Adrenal gland (tissue), 12 donors: ENCODE measurements around the gene KCNMA1. TPM values are rescaled to one million over a fixed set of nuclear protein-coding genes. Genes with fewer than 3 reads are reported as not detected.

ENCODE experiments used
- DNase-seq, 7 donors: peaks; one replicate each; pipeline ENCODE4 v3.0.0-alpha.2; 2019 to 2020
- H3K27ac ChIP-seq, 5 donors: fragments of 200-600 bp; sonication (generic) in 4 of 5; 1 replicate in 3 of 5; 2 replicates in 2 of 5; pipeline versions ENCODE4 v1.5.1 to v1.8.0; 2016 to 2020; ENCODE audit warnings: mild to moderate bottlenecking in 1 of 5
- H3K27me3 ChIP-seq: fragments of 200-600 bp; 2 replicates; pipeline ENCODE4 v1.8.0; 2021
- H3K36me3 ChIP-seq, 2 donors: fragments of 200-600 bp; replicated peaks in 1 of 2; 1 replicate in 1 of 2; 2 replicates in 1 of 2; pipeline versions ENCODE4 v1.5.1 to v1.8.0; 2018 to 2022
- H3K4me1 ChIP-seq, 2 donors: fragments of 200-600 bp; replicated peaks in 1 of 2; 1 replicate in 1 of 2; 2 replicates in 1 of 2; pipeline versions ENCODE4 v1.5.1 to v1.8.0; 2018 to 2021
- H3K4me3 ChIP-seq, 4 donors: fragments of 200-600 bp; sonication (generic) in 3 of 4; one replicate each; pipeline ENCODE4 v1.5.1; 2016 to 2018
- H3K9me3 ChIP-seq, 3 donors: fragments of 200-600 bp; sonication (generic) in 1 of 3; replicated peaks in 1 of 3; 1 replicate in 2 of 3; 2 replicates in 1 of 3; pipeline versions ENCODE4 v1.5.1 to v1.8.0; 2016 to 2021
- CTCF ChIP-seq, 6 experiments: fragments of 450-650 bp in 4 of 6; fragments of 200-600 bp in 2 of 6; sonication (generic) in 1 of 6; IDR thresholded peaks; 1 replicate in 5 of 6; 2 replicates in 1 of 6; pipeline versions ENCODE4 v1.5.1 to v1.8.0; 2016 to 2021; ENCODE audit warnings: antibody characterized with exemption in 6 of 6, mild to moderate bottlenecking in 2 of 6, moderate library complexity in 1 of 6
- POLR2A ChIP-seq, 2 donors: fragments of 450-650 bp; IDR thresholded peaks; one replicate each; pipeline ENCODE4 v1.6.1; 2017; ENCODE audit warnings: antibody characterized with exemption in 2 of 2, mild to moderate bottlenecking in 2 of 2, moderate library complexity in 1 of 2
- WGBS, 4 donors: extraction: QIAGEN DNeasy Blood & Tissue Kit in 2 of 4; methylation state at CpG; one replicate each; pipeline versions ENCODE4 v1.1.5 to v1.1.7; 2013 to 2017; 5-methylcytosine and 5-hydroxymethylcytosine counted together
- intact Hi-C, 2 donors: fragments of 100-400 bp; cut with DNase I; formaldehyde crosslinking; loops; one replicate each; pipeline versions ENCODE4 v1.14.1 to v1.15.0; 2022 to 2023
- polyA plus RNA-seq, 3 donors: library from polyadenylated mRNA; stranded (reverse); fragments of 200-250 nt in 2 of 3; fragments of 350-450 nt in 1 of 3; fragmentation: Illumina TruSeq in 1 of 3; extraction: RNeasy Lipid Tissue Mini Kit (QIAGEN cat#74804) in 1 of 3; gene quantifications; one replicate each; pipeline ENCODE4 v1.2.3, GENCODE V29; 2013 to 2014
- total RNA-seq, 9 donors: library from RNA; depleted of rRNA in 4 of 9; stranded (reverse); fragments of >200 nt in 4 of 9; fragments of 120-200 nt in 1 of 9; fragmentation: NEBNext Ultra II Directional in 1 of 9; extraction: Animal tissue kit (Norgen Biotek cat#: 25700) in 1 of 9; gene quantifications; one replicate each; pipeline versions ENCODE4 v1.1.0 to v1.2.4, GENCODE V29; 2013 to 2023
- donor health status: healthy with polysubstance abuse.
- donor health status: Bipolar disorder and iron deficiency.
- donor health status: DM: yes; HTN: yes; CAD: no.
- donor health status: DM: no; HTN: no; CAD: no.
- donor health status: DM: no; HTN: no; CAD: no.
- donor health status: DM: yes; HTN: yes; CAD: no.

Gene KCNMA1
- total and polyA plus RNA-seq, 12 donors = 6.4 to 37.7 (median 13.4) TPM

GRCh38 chr10:77116904-77117303 is 520.7 kb downstream of the KCNMA1 start:
- Histone ChIP-seq H3K4me1 (no peaks in the 10 kb centered on the region), H3K4me3 (no peak overlapping the region), H3K27ac (no peak overlapping the region), H3K36me3 (no peaks in the 10 kb centered on the region), H3K27me3 (no peaks in the 10 kb centered on the region), H3K9me3 (no peaks in the 10 kb centered on the region)
- TF ChIP-seq CTCF (IDR thresholded peaks at IDR 0.05) (no peak), POLR2A (IDR thresholded peaks at IDR 0.05) (no peak)
- 75 to 83% (median 78%) methylated on average over 2 of the region's 2 CpGs for WGBS, 4 donors
- intact Hi-C loops = no loop called here
- no peak for DNase-seq

GRCh38 chr10:77114181-77114821 is 523.3 kb downstream of the KCNMA1 start:
- Histone ChIP-seq H3K36me3 (no peaks in the 10 kb centered on the region), H3K27ac (no peak overlapping the region), H3K9me3 (no peaks in the 10 kb centered on the region), H3K4me1 (no peaks in the 10 kb centered on the region), H3K27me3 (no peaks in the 10 kb centered on the region), H3K4me3 (no peak overlapping the region)
- no peak for DNase-seq
- WGBS, 4 donors = 78 to 85% (median 81%) methylated on average over 4 of the region's 4 CpGs
- intact Hi-C loops = no loop called here
- TF ChIP-seq CTCF (IDR thresholded peaks at IDR 0.05) (no peak), POLR2A (IDR thresholded peaks at IDR 0.05) (no peak)

GRCh38 chr10:77111611-77112550 is 525.7 kb downstream of the KCNMA1 start:
- WGBS, 4 donors = 49 to 53% (median 50%) methylated on average over 12 of the region's 12 CpGs
- intact Hi-C loops = no loop called here

More at GRCh38 chr10:77111611-77112550, 525.7 kb downstream of the KCNMA1 start:
- no peaks in the 10 kb centered on the region for H3K9me3 ChIP-seq
- no peak overlapping the region for H3K4me3 ChIP-seq
- no peaks in the 10 kb centered on the region for H3K36me3 ChIP-seq
- DNase-seq = peak in 2 of 7 donors; percentile 16 to 30
- H3K27me3 ChIP-seq = no peaks in the 10 kb centered on the region
- no peaks in the 10 kb centered on the region for H3K4me1 ChIP-seq
- TF ChIP-seq POLR2A (IDR thresholded peaks at IDR 0.05) (no peak), CTCF (IDR thresholded peaks at IDR 0.05) (peak; percentile 59 to 88 (median 78))
- no peak overlapping the region for H3K27ac ChIP-seq
